Stimulated activated CD4-positive, alpha-beta T cell treated with anti-CD3 and anti-CD28 coated beads, Interleukin-12 subunit alpha, Interleukin-12 subunit beta, amount 100 ng/mL, for 48 hours (primary cell): ENCODE data around the gene ADGRB3.
"Not testable (repeated sequence)": the region's sequence is repeated elsewhere in the genome, so short reads cannot be mapped to it uniquely, and the experiment has no call there.

ENCODE experiments used
- DNase-seq, 3 donors: peaks; one replicate each; pipeline ENCODE4 v3.0.0-alpha.2; 2020; ENCODE audit warnings: low read depth in 2 of 3, low spot score in 1 of 3

Gene ADGRB3

GRCh38 chr6:68912805-68913204 lies 277.7 kb downstream of the ADGRB3 start:
- not testable (repeated sequence) for DNase-seq

- no peak for DNase-seq
These were observed 280.5 kb downstream of the ADGRB3 start for GRCh38 chr6:68915586-68915985.

GRCh38 chr6:68919537-68919936 lies 284.5 kb downstream of the ADGRB3 start:
- no peak for DNase-seq

- no peak for DNase-seq
These were observed 306.3 kb downstream of the ADGRB3 start for GRCh38 chr6:68941345-68941744.

GRCh38 chr6:68947721-68948120 lies 312.6 kb downstream of the ADGRB3 start:
- DNase-seq = no peak

- no peak for DNase-seq
These were observed 316.2 kb downstream of the ADGRB3 start for GRCh38 chr6:68951270-68951669.

- DNase-seq = no peak
These were observed 323.2 kb downstream of the ADGRB3 start for GRCh38 chr6:68958327-68958726.

GRCh38 chr6:68967549-68968300 lies 332.6 kb downstream of the ADGRB3 start:
- DNase-seq = peak; percentile 8 to 58 (median 20)

- DNase-seq = no peak
These were observed 333.2 kb downstream of the ADGRB3 start for GRCh38 chr6:68968301-68968649.

- DNase-seq = no peak
These were observed 338.0 kb downstream of the ADGRB3 start for GRCh38 chr6:68973066-68973465.

- no peak for DNase-seq
These were observed 340.0 kb downstream of the ADGRB3 start for GRCh38 chr6:68975064-68975463.

- DNase-seq = no peak
These were observed 340.7 kb downstream of the ADGRB3 start for GRCh38 chr6:68975816-68976215.

- DNase-seq = no peak
These were observed 341.2 kb downstream of the ADGRB3 start for GRCh38 chr6:68976260-68976659.

- no peak for DNase-seq
These were observed 343.3 kb downstream of the ADGRB3 start for GRCh38 chr6:68978411-68978810.

- not testable (repeated sequence) for DNase-seq
These were observed 346.6 kb downstream of the ADGRB3 start for GRCh38 chr6:68981668-68982067.

GRCh38 chr6:68988698-68989097 lies 353.6 kb downstream of the ADGRB3 start:
- no peak for DNase-seq

- DNase-seq = no peak
These were observed 355.2 kb downstream of the ADGRB3 start for GRCh38 chr6:68990317-68990716.

GRCh38 chr6:68993911-68994310 lies 358.8 kb downstream of the ADGRB3 start:
- no peak for DNase-seq

GRCh38 chr6:68994521-68994920 lies 359.4 kb downstream of the ADGRB3 start:
- DNase-seq = no peak

- no peak for DNase-seq
These were observed 370.1 kb downstream of the ADGRB3 start for GRCh38 chr6:69005199-69005598.

GRCh38 chr6:69007781-69008180 lies 372.7 kb downstream of the ADGRB3 start:
- DNase-seq = no peak

- DNase-seq = no peak
These were observed 377.1 kb downstream of the ADGRB3 start for GRCh38 chr6:69012211-69012610.

- DNase-seq = no peak
These were observed 377.8 kb downstream of the ADGRB3 start for GRCh38 chr6:69012876-69013275.
